AG10803 (cell line): ENCODE data around the gene WWOX.

Experiments used
- DNase-seq: peaks from one replicate; pipeline ENCODE4 v3.0.0; 2010; ENCODE audit warnings: low read depth
- H3K4me3 ChIP-seq: 2 replicates; pipeline ENCODE4 v1.5.1; 2011; ENCODE audit warnings: mild to moderate bottlenecking, low read length, control low read depth
- TF ChIP-seq, protein P1 (sequence below): conservative IDR thresholded peaks from 2 replicates; pipeline ENCODE4 v1.5.1; 2011; ENCODE audit warnings: mild to moderate bottlenecking, low read length, control low read depth, inconsistent platforms

The WWOX gene

DNA sequence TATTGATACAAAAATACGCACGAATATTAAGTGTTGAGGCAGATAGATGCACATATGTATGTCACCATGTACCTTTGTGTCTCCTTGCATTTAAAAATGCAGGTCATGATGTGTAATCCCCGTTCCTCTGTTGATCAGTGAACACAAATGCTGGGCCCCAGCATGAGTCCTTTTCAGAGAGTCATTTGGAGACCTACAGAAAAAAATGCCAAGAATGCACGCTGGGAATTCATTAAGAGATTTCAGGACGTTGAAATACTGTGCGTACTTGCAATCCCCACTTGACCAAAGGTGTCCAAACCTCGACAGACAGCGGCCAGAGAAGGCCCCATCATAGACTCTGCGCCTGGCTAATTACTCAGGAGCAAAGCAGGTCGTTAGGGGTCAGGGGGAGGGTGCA is 1005.1 kb downstream of the WWOX start:
- TF ChIP-seq, protein P1, sequence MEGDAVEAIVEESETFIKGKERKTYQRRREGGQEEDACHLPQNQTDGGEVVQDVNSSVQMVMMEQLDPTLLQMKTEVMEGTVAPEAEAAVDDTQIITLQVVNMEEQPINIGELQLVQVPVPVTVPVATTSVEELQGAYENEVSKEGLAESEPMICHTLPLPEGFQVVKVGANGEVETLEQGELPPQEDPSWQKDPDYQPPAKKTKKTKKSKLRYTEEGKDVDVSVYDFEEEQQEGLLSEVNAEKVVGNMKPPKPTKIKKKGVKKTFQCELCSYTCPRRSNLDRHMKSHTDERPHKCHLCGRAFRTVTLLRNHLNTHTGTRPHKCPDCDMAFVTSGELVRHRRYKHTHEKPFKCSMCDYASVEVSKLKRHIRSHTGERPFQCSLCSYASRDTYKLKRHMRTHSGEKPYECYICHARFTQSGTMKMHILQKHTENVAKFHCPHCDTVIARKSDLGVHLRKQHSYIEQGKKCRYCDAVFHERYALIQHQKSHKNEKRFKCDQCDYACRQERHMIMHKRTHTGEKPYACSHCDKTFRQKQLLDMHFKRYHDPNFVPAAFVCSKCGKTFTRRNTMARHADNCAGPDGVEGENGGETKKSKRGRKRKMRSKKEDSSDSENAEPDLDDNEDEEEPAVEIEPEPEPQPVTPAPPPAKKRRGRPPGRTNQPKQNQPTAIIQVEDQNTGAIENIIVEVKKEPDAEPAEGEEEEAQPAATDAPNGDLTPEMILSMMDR, result no peak
- no peak overlapping the region for H3K4me3 ChIP-seq
- no peak for DNase-seq

DNA sequence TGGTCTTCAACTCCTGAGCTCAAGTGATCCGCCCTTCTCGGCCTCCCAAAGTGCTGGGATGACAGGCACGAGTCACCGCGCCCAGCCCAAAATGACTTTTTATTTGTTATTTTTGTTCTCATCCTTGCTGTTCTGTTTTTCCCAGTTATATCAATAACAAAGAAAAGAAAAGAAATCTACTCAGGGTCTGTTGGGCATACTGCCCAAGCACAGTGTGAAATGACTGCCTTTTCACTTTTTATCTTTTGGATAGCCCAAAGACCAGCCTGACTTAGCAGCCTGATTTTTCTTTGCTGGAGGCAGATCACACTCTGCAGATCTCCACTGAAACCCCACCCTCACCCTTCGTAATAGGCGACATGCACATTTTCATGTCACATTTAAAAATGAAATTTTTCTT is 1007.8 kb downstream of the WWOX start:
- TF ChIP-seq, protein P1, result no peak
- H3K4me3 ChIP-seq, result no peak overlapping the region
- DNase-seq, result no peak

DNA sequence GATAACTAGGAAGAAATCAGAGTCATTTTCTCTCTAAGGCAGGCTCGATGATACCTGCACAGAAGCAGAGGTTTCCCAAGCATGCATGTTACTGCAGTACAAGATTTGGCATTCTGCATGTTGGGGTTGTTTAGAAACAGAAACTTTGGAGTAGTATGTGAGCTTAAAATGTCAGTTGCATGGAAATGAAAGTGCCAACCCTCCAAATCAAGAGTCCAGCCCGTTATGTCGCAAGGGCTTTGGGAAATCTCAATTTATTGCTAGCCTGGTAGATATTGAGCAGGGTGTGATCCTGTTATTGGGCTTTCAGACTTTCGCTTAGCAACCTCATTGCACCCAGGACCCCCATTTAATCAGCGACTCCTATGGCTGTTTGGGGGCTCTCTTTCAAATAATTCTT is 1010.3 kb downstream of the WWOX start:
- DNase-seq, result no peak
- TF ChIP-seq, protein P1, result no peak
- no peak overlapping the region for H3K4me3 ChIP-seq

DNA sequence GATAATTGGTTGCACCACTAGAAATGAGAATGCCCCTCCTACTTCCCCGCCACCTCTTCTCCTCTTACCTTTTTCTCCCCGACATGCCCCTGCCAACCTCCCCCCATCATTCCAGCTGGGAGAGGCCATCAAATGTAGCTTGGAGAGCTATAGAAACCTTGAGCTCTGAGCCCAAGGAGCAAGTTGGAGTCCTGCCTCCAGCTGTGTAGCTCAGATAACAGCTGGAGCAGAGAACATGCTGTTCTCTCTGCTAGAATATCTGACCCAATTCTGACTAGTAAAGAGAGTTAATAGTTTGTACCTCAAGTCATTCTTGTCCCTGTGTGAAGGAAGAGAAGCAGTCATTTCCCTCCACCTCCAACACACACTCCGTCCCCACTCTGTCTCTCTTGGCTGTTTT is 1010.8 kb downstream of the WWOX start:
- no peak overlapping the region for H3K4me3 ChIP-seq
- TF ChIP-seq, protein P1, result no peak
- no peak for DNase-seq

DNA sequence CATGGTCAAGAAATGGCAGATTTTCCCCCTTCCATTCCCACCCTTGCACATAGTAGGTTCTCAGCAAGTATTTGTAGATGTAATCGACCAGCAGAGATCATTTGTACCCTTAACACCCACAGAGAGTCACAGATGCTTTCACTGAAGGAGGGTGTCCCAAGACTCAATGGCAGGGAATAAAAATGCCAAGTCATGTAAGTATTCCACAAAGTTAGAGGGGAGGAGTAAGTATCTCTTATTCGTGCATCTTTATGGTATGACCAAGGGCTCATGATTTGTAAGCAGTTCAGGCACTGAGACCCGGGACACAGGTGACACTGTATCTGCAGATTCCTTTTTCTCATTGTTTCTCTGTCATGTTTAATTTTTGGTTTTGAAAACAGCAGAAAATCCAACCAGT is 1011.5 kb downstream of the WWOX start:
- no peak for DNase-seq
- TF ChIP-seq, protein P1, result no peak
- no peak overlapping the region for H3K4me3 ChIP-seq

DNA sequence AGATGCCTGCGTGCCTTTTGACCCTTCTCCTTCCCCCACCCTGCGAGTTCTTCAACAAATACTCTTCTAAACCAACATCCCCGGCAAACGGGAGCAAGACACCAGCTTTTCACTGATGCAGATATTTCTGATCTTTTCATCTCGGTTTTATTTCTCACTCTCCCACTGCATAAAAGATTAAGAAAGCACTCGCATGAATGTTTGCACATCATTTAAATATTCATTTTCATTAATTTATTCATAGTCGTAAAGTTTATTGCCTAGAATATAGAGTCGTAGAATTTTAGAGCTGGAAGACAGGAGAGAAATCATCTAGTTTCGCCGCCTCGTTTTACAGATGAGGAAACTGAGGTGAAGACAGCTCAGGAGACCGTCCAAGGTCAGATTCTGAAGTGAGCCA is 1013.0 kb downstream of the WWOX start:
- no peak for DNase-seq
- no peak overlapping the region for H3K4me3 ChIP-seq
- TF ChIP-seq, protein P1, result no peak

DNA sequence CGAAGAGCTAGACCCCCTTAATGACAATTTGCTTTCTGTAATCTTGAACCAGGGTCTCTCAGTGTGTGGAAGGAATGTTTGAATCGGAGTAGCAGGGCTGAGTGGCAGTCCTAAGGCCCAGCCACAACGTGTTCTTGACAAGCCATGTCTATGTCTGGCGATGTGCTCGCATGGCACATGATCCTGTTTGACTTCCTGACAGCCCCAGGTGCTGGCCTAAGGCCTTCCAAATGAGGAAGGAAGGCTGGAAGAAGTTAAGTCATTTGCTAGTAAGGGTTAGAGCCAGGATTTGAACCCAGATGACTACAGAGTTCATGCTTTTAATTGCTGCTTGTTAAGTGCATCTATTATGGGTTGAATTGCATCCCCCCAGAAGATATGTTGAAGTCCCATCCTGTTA is 1014.4 kb downstream of the WWOX start:
- TF ChIP-seq, protein P1, result no peak
- H3K4me3 ChIP-seq, result no peak overlapping the region
- no peak for DNase-seq
